C1 segment of cervical spinal cord (tissue), 14 donors: ENCODE data around the gene DHRS2.

Experiments
- DNase-seq, 14 donors: peaks; one replicate each; lab custom pipeline; 2025; lab: John Stamatoyannopoulos, UW

The DHRS2 gene

DNA sequence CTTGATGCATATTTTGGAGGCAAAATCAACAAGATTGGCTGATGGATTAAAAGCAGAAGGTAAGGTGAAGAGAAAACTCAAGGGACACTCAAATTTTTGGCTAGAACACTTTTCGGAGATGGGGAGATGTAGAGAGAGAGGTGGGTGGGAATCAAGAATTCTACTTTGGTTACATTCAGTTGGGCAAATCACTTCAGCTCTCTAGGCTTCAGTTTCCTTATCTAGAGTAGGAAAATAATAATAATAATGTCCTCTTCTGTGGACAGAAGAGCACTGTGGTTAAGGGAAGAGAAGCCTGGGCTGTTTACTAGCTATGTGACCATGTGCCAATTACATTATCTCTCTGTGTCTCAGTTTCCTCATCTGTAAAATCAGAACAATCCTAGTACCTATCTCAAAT is 23.4 kb upstream of the DHRS2 start:
- DNase-seq: no peak

DNA sequence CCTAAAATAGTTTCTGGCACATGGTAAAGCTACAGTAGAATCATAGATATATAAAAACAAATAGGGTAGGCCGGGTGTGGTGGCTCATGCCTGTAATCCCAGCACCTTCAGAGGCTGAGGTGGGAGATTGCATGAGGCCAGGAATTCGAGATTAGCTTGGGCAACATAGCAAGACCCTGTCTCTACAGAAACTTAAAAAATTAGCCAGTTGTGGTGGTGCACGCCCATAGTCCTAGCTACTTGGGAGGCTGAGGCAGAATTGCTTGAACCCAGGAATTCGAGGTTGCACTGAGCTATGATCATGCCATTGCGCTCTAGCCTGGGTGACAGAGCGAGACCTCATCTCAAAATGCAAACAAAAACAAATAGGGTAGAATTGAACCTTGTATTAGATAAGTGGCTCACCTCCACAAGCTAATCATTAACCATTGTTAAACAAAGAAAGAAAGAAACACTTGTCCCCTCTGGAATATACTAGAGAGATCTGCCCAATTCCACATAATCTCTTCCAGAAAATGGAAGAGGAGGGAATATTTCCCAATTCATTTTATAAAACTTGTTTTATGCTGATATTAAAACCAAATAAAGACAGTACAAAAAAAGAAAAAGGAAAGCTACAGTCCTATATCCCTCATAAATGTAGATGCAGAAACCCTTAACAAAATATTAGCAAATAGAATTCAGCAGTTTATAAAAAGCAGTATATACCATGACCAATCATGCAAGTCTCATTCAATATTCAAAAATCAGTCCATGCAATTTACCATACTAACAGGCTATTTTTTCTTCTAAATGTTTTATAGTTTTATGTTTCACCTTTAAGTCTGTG is 22.7 kb upstream of the DHRS2 start:
- DNase-seq: no peak

DNA sequence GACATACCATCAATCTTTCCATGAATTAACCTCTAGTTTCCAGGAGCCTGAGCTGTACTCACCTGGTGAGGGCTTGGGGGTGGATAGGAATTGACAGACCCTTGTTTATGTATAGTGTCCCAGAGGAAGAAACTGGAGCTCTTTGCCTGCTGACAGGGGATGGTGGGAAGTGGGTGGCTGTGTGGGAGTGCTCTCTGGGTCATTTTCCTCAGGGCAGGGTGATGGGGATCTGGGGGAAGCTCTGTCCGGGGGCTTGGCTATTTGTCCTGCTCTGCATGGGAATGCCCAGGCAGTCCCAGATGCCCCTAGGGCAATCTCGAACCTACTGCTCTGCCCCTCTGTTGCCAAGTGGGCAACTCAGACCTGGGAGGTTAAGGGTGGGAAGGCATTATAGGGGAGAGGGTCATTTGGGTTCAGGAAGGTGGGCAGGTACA is 21.8 kb upstream of the DHRS2 start:
- no peak for DNase-seq

DNA sequence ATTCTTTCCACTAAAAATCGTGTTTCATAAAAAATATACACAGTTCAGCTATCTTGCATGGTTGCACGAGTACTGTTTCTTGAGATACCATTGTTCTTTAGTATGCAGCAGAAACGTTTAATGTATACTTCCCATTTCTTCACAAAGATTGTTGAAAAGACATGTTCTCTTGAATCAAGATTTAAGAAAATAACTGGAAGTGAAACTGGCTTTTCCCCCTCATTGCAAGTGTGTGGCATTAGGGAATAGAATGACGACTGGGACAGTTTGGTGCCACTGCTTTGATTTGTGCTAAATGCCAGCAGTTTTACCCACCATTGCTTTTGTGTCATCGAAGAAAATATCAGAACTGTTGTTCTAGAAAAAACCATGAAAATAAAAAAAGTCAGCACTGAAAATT is 20.3 kb upstream of the DHRS2 start:
- DNase-seq: no peak

DNA sequence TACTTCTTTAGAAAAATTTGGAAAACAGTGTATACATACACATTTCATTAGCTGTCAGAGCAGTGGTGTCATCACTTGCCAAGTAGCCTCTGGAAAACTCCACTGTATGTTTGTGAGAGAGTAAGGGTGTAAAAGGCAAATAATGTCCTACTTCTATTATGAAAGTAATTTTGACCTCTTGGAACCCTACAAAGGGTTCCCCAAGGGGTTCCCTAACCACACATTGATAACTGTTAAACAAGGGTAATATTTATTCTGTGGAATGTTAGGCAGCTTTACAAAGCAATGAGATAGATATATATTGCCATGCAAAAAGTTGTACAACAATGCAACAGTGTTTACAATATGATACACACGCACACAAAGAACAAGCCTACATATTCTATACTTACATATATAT is 18.6 kb upstream of the DHRS2 start:
- no peak for DNase-seq

DNA sequence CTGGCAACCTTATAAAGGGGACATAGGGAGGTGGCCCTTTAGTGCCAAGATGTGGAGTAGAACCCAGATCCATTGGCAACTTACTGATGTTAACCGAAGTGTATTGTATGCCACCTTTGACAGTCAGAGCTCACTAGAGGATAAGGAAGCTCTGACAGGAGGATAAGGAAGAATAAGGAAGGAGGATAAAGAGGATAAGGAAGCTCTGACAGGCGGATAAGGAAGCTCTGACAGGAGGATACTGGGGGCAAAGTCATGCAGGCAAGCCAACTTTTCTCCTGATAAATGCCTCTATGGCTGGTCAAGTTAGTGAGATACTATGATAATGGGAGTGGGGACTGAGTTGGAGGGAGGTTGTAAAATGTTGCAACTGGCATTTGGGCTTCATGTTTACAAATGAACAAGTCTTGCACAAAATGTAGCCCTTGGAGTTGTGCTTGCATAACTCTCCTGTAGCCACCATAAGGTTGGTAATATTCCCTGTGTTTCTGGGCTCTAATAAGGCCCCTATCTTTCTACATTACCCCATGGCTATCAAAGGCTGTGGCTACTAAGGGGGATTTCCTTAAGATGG is 17.7 kb upstream of the DHRS2 start:
- DNase-seq: no peak

DNA sequence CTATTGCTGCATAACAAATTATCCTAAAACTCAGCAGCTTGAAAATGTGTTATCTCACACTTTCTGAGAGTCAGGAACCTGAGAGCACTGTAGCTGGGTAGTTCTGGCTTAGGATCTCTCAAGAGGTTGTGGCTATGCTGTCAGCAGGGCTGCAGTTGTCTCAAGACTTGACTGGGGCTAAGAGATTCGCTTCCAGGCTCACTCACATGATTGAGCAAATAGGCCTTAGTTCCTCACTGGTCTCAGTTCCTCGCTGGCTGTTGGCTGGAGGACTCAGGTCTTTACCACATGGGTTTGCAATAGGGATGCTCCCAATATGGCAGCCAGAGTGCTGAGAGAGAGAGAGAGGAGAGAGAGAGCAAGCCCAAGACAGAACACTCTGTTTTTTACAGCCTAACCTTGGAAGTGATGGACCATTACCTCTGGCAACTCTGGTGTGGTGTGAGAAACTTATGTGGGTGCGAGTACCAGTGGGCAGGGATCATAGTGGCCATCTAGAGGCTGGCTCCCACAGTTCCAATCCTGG is 15.9 kb upstream of the DHRS2 start:
- no peak for DNase-seq

DNA sequence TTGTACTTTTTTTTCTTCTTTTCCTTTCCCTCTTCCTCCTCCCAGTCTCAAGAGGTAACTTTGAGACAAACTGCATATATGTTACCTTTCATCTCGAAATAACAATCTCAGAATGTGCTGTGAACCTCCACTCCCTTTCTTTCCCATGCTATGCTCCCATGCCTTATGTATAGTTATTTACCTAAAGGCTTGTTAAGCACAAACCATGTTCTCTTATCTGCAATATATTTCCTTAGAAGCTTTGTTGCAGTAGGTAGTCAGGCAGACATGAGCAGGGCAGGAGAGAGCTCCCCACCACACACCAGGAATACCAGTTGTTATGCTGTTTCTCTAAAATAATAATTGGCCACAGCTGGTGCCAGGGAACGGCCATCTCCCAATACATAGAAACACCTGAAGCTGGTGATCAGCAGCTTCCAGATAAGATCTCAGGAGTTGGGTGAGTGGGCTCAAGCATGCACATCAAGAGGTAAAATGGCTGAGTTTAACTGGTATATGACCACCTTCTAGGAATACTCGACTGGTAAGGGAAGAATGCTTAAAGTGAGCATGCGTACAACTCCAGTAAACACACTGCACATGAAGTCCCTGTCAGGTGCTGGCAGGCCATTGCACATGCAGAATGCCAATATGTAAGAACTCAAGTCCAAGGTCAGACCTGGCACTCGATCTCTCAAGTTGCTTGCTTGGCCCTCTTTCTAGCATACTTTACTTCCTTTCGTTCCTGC is 14.8 kb upstream of the DHRS2 start:
- DNase-seq: no peak

DNA sequence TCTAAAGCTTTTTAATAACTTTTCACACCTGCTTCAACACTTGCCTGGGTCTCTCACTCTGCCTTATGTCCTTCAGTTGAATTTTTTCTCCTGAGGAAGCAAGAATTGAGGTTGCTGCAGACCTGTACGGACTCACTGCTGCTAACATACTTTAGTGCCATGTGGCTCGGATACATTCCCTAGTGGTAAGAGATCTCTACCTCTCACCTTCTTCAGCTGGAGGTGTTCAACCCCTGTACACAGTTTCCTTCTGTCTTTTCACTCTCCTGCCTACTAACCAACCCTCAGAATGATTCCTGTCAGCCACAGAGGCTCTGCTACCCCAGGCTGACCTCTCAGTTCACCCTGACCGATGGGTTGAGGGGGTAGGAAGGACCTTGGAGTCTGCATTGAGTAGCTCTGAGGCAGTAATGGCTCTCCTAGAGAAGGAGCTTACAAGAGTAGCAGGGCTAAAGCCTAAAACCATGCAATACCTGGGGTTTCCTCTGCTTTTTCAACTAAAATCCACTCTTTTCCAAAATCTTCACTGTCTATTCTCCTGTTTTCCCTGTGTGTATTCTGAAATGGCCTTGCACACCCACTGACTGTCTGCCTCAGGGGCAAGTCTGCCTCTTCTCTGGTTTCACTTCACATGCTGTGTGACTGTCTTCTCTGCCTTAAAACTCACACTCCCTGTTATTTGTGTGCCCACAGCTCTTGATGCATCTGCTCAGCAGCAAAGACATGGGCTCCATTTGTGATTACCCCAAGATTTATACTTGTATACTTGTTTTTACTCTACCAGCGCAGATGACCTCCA is 14.0 kb upstream of the DHRS2 start:
- no peak for DNase-seq

DNA sequence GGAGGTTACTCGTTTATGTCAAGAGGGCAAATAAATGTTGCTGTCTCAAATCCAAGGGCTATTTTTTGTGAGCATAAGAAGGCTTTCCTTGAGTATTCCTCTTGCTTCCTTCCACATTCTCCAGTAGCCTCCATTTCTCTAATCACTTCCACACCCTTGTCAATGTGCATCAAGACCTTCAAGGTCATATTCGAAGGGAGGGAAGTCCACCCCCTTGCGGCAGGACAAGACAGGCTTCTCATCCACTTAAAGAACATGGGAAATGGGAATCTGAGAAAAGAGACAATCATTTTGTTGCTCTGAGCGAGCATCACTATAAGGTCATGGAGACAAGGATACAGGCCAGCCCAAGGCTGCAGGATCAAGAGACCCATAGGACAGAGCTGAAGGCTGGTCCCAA is 13.2 kb upstream of the DHRS2 start:
- no peak for DNase-seq

DNA sequence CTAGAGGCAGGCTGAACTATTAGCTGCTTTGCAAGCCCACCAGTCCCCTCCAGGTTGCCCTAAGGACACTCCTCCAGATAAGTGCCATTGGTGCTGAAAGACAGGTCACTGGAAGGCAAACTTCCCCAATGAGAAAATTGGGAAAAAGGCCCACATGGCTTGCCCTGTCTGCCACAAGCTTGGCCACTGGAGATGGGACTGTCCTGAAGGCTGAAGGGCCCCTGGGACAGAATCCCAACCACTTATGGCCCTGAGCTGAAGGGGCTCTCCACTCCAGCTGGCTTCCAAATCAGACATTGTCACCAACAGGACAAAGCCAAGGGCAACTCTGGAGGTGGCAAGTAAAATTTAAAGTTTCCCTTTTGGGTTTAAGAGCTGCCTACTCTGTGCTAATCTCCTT is 12.2 kb upstream of the DHRS2 start:
- DNase-seq: no peak

DNA sequence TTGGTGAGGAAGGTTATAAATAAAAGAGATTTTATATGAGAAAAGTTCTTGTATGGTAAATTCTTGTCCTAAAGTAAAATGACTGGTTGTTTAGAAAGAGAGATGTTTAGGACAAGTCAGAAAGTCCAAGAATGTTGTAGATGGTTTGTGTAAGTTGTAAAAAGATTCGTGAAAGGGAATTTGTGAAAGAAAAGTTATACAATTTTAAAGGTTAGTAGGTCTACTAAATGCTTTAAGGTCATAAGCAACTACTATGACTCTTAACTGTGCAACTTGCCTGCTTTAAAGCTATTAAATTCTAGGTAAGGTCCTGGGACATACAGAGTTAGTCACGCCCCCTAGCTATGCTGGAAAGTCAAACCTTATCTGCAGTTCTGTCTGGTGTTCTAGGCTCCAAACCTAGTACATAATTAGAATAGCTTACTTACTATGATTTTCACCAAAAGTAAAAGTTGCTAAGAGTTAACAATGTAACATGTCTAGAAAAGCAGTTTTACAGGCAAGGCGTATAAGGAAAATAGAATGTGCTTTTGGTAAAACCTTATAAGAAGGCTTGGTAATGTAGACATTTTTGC is 11.2 kb upstream of the DHRS2 start:
- DNase-seq: no peak

DNA sequence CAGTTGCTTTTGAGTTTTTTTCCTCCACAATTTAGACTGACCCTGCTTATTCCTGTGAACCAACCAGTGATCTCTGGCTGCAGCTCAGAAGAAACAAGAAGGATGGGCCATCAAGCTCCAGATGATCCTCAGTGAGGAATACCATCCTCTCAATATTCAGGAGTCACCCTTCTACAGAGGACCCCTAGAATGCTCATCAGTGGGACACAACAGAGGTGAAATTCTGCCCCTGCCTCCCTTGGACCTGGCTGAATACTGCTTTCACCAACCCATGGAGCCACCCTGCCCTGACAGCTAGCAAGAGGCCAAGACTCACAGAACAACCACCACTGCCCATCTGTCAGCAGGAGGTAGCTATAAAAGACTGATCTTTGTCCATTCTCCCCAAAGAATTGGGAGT is 9.2 kb upstream of the DHRS2 start:
- no peak for DNase-seq

DNA sequence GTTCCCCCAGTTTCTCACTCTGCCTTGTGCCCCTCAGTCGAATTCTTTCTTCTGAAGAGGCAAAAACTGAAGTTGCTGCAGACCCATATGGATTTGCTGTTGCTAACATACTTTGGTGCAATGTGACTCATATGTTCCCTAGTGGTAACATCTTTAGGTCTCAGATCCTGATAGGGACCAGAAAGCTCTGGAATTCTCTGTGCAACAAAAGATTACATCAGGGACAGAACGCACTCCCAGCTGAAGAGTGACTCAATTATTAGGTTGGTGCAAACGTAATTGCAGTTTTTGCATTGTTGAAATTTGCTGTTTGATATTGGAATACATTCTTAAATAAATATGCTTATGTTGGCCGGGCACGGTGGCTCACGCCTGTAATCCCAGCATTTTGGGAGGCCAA is 8.2 kb upstream of the DHRS2 start:
- no peak for DNase-seq

DNA sequence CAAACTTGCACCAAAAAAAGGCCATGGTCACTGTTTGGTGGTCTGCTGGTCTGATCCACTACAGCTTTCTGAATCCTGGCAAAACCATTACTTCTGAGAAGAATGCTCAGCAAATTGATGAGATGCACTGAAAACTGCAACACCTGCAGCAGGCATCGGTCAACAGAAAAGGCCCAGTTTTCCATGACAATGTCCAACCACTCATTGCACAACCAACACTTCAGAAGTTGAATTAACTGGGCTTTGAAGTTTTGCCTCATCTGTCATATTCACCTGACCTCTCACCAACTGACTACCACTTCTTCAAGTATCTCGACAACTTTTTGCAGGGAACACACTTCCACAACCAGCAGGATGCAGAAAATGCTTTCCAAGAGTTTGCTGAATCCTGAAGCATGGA is 7.0 kb upstream of the DHRS2 start:
- DNase-seq: no peak

DNA sequence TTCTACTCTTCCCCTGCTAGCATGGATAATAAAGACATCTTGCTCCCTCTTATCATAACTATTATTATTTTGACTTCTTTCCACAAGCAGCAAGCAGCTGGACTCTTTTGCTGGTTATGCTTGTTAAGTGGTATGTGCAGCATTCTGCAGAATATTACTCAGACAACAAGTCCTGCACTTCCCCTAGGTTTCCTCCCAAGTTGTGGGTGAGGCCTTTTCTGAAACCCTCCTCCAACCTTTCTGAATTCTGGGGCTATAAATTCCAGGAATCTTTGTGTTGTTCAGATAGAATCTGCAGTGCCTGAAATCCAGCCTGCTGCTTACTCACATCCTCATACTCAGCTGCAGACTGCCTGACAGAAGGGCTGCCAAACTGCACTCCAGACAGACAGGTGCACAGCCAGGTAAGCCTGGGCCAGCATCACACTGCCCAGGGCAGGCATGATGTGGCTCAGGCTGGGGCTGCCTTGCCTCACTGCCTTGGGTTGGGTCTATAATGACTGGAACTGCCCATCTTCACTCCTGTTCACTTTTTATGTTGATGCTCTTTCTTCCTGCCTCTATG is 6.2 kb upstream of the DHRS2 start:
- DNase-seq: peak in 1 of 14 donors; percentile 1

DNA sequence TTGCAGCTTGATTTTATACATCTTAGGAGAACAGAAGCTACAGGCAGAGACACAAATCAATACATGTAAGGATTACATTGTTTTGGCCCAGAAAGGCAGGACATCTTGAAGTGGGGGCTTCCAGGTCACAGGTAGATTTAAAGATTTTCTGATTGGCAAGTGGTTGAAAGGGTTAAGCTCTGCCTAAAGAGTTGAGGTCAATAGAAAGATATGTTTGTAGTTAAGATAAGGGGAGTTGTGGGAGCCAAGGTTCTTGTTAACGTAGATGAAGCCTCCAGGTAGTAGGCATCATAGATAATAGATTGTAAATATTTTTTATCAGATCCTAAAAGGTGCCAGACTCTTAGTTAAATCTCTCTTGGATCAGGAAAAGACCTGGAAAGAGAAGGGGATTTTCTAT is 5.5 kb upstream of the DHRS2 start:
- no peak for DNase-seq

DNA sequence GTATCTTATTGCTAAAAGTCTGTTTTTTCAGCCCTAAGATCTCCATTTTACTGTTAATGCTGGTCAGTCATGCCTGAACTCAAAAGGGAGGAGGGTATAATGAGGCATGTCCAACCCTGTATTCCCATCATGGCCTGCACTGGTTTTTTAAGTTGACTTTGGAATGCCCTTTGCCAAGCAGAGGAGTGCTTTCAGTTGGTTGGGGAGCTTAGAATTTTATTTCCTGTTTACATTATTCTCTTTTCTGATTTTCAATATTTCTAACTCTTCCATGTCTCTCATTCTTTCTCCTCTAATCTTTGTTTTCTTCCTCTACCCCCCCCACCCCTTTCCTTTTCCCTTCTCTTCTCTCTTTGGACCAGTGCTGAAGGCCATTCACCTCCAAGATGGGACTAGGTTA is 4.9 kb upstream of the DHRS2 start:
- DNase-seq: no peak

DNA sequence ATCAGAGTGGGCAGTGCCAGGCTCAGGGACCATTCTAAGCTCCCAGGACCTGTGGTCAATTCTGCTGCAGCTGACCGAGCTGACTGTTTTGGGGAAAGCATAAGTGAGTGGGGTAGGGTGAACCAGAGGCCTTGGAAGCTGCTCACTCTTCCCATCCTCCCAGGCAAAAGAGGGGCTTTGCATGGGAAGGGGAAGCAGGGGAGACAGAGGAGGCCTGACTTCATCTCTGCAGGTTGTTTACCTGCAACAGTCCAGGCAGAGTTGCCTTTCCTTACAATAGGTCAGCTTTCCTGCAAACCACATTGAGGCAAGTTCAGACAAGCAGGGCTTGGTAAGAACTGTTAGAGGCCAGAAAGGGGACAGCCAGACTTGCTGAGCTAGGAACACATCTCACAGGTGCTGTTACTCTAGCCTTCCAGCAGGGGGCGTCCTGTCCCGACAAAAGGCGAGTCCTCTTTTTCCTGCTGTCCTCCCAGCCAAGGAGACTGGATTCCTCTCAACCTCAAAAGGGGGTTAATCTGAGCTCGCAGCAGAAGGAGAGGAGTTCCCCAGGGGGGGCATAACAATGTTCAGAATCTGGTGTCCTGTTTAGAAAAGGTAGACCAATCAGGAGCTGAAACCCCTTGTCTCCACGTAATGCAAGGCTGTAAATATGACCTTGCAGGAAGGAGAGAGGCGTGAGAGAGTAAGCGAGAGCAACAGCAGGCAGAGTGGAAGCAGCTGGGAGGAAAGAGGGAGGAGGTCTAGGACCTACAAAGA is 4.3 kb upstream of the DHRS2 start:
- peak in 13 of 14 donors; percentile 3 to 79 (median 46) for DNase-seq

DNA sequence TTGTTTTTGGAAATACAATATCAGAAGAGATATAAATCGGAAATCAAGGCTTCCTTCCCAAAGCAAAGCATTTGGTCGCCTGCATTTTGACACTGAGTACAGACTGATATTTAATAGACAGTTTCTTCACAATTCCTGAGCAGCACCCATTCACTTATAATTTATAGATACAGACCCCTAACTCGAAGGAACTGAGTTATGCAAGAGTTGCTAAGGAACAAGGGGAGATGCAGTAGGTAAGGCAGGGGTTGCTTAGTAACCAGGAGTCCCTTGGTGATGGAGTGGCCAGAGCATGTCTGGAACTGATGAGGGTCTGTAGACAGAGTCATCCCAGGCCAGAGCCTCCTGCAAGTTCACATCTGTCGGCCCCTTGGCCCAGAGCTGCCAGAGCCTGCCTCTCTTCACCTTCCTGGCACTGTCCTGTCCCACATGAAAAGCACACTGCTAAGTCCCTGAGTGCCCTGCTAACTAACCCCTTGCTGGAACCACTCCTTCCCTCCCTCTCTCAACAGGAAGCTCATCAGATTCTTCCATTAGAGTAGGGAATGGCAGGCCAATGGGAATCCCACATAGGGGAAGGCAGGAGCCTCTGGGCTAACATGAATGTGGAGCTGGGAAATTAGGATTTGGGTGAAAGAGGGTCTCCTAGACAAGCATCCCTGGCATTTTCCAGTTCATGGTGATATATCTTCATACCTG is 3.6 kb upstream of the DHRS2 start:
- no peak for DNase-seq
